ENCODE results near the gene C1QTNF3.
A peak's percentile ranks its signal among the peaks of the same experiment; 100 is the strongest.
"Not testable (repeated sequence)": the region's sequence is repeated elsewhere in the genome, so short reads cannot be mapped to it uniquely, and the experiment has no call there.

C1QTNF3 gene

DNA sequence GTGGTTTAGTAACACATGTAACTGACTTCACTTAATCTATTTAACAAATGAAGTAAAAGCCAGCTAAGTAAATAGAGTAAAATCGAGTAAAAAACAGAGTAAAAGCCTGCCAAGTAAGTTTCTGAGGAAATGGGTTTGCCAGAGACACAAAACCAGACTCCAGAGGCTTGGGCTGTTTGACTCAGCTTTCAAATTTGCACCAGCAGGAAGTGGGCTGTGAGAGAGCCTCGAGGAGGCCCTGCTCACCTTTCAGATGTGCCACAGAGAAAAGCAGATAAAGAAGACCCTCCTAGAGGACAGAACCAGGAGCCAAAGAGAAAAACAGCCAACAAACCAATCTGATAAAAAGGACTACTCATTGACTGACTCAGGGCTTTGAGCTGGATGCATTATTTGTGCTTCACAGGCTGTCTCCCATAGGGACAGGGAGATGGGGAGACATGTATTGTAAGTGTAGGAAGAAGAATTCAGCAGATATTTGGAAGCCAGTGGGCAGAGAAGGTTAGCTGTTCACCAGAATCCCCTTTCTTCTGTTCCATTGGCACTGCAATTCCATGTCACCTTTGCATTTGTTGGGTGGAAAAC is 20.8 kb downstream of the C1QTNF3 start:
- no peak for DNase-seq (ENCODE audit: low spot score)

DNA sequence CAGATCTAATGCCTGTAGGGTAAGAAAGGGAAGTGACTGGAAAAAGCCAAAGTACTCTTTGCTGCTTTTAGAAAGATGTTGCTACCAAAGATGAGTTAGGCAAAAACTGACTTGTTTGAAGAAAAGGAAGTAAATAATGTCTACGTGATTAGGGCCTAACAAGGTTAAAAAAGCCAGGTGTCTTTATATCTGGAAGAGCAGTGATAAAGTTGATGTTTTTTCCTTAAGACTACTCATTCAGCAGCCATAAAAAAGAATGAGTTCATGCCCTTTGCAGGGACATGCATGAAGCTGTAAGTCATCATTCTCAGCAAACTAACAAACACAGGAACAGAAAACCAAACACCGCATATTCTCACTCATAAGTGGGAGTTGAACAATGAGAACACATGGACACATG is 21.7 kb downstream of the C1QTNF3 start:
- DNase-seq (ENCODE audit: low spot score), result no peak
- no peak for FAIRE-seq

More for the DNA sequence above, 20.8 kb downstream of the C1QTNF3 start:
- FAIRE-seq, result no peak

DNA sequence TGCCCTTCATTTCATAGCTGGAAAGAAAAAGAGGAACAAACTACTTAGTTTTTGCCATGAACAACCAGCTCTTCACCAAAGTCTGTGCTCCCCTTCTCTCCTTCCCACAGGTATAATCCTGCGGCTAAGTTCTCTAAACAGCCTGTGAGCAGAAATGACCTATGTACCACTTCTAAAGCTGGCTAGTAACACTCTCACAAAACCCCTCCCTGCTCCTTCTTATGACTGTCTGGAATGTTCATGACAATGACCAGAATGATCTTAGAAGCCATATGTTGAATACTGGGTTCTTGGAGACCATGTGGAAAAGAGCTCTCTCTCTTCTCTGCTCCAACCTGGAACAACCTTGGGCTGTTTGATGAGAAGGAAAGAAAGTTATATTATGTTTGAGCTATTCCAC is 22.3 kb downstream of the C1QTNF3 start:
- DNase-seq (ENCODE audit: low spot score) (no peak), FAIRE-seq (no peak)

DNA sequence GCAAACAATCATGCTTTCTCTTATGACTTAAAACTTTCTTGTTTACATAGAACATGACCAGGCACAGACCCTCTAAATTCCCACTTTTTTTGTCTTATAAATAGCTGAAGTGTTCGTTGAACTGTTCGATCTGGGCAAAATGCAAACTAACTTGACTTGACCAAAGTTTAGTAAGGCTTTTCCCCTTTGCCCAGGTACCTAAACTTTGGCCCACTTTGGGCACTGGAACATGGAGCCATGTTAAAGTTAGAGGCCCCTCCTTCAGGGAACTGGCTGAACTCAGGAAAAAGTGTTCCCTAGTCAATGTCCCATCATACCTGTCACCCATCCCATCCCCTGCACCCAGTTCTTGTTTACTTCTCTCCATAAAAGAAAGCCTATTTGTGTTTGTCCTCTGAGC is 25.8 kb downstream of the C1QTNF3 start:
- DNase-seq (ENCODE audit: low spot score) (no peak), FAIRE-seq (no peak)

DNA sequence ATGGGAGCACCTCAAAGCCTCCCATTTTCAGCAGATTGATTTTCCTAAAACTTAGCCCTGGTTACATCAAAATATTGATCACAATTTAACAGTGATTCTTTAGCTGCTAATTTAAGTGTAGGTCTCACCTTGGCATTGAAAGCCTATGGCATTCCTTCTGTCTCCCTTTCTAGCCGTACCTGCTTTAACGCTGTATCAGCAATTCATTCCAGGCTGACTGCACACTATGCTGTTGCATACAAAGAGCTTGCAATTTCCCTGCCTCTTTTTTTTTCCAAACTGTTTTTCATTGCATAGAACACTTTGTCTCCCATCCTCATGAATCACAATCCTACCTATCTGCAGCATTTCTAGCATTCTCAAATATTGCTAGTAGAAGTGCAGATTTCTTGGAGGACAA is 26.3 kb downstream of the C1QTNF3 start:
- no peak for FAIRE-seq
- no peak for DNase-seq (ENCODE audit: low spot score)

DNA sequence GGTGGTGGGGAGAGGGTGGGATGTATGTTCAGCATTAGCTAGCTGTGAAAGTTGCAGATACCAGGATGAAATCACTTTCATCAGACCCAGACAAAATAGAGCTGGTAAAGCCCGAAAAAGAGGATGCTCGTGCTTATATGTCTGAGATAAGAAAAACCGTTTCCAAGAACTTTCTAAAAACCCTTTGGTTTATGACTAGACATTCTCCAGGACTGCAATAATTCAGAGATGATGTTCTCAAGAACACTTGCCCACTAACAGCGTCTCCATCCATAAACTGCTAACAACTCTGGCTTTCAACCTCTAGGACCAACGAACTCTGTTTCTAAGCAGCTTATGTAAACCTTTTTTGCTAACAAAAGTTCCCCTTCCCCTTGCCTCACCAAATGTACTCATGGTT is 26.8 kb downstream of the C1QTNF3 start:
- no peak for FAIRE-seq
- no peak for DNase-seq (ENCODE audit: low spot score)

DNA sequence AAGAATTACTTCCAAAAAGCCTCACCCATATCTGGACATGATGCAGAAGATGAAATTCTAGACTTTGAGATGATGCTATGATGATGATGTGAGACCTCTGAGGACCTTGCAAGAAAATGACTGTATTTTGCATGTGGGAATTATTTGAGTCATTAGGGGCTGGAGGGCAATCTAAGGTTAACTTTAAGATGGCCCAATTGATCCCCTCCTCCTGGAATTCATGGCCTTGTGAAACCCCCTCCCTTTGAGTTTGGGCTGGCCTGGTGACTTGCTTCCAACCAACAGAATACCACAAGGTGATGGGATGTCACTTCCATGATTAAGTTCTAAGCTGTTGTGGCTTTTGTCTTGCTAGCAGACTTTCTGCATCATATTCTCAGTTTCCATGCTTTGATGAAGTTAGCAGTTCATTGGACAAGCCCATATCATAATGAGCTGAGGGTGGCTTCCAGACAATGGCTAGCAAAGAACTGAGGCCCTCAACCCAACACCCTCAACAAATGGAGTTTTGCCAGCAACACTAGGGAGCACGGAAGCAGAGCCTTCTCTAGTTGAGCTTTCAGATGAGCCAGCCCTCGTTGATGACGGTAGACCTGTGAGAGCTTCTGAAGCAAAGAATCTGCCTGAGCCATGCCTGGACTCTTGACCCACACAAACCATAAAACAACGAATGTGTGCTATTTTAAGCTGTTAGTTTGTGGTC is 27.7 kb downstream of the C1QTNF3 start:
- FAIRE-seq (no peak), DNase-seq (ENCODE audit: low spot score) (no peak)

DNA sequence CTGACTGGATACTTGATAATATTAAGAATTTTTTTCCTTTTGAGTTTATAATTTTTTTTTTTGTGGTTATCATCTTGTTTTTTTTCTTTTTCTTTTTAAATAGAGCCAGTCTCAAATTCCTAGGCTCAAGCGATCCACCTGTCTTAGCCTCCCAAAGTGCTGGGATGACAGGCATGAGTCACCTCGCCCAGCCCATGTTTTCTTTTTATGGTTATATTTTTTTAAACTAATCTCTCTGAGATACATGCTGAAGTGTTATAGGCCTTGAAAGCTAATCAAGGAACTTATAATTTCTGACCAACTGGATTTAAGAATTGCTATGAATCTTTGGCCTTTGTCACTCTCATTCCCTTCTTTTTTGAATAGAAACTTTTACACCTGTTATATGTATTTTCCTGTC is 28.4 kb downstream of the C1QTNF3 start:
- FAIRE-seq, result no peak
- DNase-seq (ENCODE audit: low spot score), result no peak

DNA sequence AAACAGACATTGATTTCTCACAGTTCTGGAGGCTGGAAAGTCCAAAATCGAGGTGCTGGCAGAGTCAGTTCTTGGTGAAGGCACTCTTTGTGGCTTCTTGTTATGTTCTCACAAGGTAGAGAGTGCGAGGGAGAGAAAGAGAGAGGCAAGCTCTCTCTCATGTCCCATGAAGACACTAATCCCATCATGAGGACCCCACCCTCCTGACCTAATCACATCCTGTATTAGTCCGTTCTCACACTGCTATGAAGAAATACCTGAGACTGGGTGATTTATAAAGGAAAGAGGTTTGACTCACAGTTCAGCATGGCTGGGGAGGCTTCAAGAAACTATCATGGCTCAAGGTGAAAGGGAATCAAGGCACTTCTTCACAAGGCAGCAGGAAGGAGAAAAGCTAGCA is 29.5 kb downstream of the C1QTNF3 start:
- DNase-seq (ENCODE audit: low spot score), result no peak
- no peak for FAIRE-seq

DNA sequence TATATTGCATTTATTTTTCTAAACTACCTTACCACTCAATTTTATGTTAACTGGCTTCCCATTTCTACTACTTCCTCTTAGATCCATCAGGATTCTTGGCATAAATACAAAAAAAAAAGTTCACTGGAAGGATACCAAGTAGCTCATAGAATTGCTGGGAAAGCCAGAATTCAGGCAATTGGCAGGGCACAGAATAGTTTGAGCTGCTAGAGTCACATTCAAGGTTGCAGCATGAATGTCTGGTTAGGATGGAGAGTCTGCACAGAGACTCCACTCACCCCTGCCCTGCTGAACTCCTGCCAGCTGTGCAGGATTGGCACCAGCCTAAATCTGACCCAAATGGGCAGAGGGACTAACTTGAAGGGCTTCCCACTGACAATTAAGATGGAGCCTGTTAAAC is 30.2 kb downstream of the C1QTNF3 start:
- DNase-seq (ENCODE audit: low spot score), result no peak
- FAIRE-seq, result no peak

DNA sequence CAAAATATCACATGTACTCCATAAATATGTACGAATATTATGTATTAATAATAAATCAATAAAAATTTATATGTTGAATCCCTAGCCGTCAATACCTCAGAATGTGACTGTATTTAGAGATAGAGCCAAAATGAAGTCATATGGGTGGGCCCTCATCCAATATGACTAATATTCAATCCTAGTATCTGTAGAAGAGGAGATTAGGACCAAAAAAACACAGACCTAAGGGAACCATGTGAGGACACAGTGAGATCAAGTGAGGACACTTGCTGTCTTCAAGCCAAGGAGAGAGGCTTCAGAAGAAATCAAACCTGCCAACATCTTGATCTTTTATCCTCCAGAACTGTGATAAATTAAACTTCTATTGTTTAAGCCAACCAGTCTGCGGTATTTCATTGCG is 31.5 kb downstream of the C1QTNF3 start:
- no peak for FAIRE-seq
- no peak for DNase-seq (ENCODE audit: low spot score)

DNA sequence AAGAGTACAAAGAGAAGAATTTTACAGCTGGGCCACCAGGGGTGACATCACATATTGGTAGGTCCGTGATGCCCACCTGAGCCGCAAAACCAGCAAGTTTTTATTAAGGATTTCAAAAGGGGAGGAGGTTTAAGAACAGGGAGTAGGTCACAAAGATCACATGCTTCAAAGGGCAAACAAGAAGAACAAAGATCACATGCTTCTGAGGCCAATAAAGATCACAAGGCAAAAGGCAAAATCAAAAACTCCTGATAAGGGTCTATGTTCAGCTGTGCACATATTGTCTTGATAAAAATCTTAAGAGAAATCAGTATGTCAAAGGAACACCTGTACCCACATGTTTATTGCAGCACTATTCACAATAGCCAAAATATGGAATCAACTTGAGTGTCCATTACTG is 32.9 kb downstream of the C1QTNF3 start:
- not testable (repeated sequence) for FAIRE-seq; DNase-seq (ENCODE audit: low spot score)

DNA sequence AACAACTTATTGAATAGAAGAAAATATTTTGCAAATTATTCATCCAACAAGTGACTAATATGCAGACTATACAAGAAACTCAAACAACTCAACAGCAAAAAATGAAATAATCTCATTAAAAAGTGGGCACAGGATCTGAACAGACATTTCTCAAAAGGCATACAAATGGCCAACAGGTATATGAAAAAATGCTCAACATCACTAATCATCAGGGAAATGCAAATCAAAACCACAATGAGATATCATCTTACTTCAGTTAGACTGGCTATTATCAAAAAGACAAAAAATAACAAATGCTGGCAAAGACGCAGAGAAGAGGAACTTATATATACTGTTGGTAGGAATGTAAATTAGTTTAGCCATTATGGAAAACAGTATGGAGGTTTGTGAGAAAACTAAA is 33.4 kb downstream of the C1QTNF3 start:
- FAIRE-seq (no peak), DNase-seq (ENCODE audit: low spot score) (no peak)

DNA sequence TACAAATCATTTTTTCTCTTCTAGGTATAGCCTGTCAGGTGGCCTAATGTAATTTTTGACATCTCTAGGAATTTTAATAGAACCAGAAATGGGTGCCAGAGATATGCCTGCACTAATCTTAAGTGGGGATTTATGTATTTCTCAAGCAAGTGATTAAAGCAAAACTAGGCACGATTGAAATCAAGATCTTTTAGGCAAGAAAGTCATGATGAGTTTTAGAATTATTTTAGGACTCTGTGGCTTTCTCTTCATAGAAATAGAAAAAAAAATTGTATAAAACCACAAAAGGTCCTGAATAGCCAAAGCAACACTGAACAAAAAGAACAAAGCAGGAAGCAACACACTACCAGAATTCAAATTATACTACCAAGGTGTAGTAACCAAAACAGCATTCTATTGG is 34.2 kb downstream of the C1QTNF3 start:
- FAIRE-seq, result no peak
- DNase-seq (ENCODE audit: low spot score), result no peak

DNA sequence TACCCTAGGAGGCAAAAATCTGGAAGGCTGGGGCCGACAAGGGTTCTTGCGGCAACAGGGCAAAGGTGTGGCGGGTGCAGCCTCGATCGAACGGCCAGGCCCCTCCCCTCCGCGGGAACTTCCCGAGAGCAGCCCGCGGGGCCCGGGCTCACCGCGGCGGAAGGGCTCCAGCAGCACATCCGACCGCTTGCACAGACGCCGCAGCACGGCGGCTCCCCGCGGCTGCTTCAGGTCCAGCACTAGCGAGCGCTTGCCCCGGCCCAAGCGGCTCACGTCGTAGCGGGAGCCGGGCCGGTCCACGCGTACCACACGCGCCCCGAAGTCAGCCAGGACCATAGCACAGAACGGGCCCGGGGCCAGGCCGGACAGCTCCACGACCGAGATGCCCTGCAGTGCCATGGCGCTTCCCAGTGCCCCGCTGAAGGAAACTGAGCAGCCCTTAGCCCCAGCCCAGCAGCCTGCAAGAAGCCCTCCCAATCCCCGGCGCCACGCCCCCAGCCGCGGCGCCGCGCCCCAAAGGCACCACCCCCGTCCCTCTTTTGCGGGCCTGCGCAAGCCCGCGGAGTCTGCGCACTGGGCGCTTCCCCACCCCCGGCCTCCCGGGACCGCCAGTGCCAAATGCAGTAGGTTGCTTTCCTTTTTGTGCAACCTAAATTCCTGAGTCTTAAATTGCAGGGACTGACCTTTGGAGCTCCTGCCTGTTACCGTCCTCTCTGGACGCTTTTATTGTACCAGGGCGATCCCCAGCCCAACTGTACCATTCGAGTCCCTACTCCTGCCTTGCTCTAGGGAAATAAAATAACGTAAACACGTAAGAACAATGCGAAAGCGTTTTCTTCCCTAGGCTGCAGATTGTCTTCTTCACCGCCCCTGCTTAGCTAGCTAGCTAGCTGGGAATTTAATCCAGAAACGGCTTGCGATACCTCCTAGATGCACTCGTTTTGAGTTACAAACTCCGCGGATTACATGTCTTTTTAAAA is 35.1 kb downstream of the C1QTNF3 start, which contains the start of gene AMACR:
Gene AMACR, minus strand, starts transcription at position 430 of the 980 bp plus-strand sequence. Its CDS starts 31 bp downstream, at position 399.
- FAIRE-seq (peak; percentile 17), DNase-seq (ENCODE audit: low spot score) (peak; percentile 99)

DNA sequence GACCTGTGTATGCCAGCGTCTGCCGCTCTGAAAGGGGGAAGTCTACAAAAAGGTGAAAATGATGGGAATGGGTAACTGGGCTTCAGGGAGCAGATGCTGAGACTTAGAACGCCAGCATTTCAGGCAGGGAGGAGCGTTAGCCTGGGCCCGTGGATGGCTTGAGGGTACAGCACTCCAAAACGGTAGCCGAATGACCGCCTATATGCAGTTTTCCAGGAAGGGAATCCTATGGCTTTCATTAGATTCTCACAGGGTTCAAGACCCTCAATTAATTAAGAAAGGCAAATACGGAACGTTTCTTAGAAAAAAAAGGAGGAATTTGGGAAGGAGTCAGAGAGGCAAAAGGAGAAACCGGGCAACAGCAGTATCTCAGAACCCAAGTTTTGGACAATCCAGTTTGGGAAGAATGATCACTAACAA is 35.8 kb downstream of the C1QTNF3 start:
- peak; percentile 33 for DNase-seq (ENCODE audit: low spot score)
- FAIRE-seq, result no peak

DNA sequence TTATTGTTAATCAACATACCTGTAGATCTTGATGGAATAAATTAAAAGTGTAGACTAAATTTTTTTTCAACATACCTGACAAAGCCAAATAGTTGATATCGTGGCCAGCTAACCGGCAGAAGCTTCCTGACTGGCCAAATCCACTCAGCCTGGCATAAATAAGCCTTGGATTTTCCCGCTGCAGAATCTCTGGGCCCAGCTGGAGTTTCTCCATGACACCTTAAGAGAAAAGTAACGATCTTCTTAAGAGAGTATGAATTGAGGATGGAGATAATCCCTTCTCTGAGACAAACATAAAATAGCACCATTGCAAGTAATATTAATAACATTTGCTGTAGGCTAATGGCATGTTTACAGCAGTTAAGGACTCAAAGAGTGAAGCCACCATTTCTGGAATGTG is 37.3 kb downstream of the C1QTNF3 start:
- DNase-seq (ENCODE audit: low spot score), result no peak
- FAIRE-seq, result no peak

DNA sequence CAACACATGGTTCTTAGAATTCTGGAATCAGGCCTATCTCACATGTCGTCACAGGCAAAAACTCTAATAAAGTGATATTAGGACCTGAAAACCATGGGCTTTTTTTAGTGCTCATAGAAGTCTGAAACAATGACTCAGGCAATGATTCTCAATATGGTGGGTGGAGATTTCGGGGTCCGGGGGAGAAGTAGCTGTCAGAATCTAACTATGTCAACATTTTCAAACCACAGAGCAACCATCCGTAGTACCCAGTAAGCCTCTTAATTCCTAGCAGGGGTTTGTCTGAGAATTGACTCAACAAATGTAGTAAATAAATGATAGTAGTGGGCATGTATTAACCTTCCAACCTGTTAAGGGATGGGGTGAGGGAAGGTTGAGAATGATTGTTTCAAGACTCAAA is 37.8 kb downstream of the C1QTNF3 start:
- FAIRE-seq (no peak), DNase-seq (ENCODE audit: low spot score) (no peak)

DNA sequence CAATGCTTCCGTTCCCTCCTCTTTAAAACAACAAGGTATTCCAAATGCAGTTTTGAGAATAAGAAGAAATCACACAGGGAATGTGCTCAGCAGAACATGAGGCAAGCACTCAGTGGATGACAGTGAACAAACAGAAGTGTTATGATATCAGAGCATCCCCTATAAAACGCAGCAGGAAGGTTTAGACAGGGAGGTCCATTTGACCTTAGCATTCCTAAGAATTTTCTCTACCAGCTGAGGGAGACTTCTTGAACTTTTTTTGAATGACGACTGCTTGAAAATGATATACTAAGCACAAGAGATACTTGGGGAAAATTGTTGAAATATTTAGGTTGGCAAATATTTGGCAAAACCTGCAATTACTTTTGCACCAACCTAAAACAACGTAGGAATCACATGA is 39.1 kb downstream of the C1QTNF3 start:
- DNase-seq (ENCODE audit: low spot score), result no peak
- FAIRE-seq, result no peak

DNA sequence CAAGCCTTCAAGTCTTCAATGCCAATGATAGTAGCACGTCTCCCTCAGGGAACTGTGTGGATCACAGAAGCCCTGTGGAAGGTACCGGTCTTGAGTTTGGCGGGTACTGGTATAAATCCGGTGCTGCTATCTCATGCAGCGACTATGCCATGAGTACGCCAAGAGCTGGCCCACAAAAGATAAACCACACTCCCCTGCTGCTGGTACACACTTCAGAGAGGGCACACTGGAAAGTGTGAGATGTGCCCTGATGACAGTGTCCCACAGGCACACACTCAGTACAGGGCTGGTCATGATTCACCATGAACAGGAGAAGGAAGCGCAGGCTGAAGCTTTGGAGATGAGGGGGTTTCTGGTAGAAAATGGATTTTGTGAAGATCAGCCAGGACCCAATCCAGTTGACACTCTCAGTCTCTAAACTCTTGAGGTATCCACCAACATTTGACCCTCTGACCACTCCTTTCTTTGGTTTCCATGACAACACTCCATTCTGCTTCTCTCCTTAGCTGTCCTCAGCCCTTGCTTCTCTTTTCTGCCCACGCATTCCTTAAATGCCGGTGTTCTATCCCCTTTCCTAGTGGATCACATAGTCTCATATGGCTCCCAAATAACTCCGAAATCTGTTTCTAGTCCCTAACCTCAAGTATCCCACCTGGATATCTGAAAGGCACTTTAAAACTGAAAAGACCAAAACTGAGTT is 40.2 kb downstream of the C1QTNF3 start:
- DNase-seq (ENCODE audit: low spot score), result no peak
- FAIRE-seq, result no peak

DNA sequence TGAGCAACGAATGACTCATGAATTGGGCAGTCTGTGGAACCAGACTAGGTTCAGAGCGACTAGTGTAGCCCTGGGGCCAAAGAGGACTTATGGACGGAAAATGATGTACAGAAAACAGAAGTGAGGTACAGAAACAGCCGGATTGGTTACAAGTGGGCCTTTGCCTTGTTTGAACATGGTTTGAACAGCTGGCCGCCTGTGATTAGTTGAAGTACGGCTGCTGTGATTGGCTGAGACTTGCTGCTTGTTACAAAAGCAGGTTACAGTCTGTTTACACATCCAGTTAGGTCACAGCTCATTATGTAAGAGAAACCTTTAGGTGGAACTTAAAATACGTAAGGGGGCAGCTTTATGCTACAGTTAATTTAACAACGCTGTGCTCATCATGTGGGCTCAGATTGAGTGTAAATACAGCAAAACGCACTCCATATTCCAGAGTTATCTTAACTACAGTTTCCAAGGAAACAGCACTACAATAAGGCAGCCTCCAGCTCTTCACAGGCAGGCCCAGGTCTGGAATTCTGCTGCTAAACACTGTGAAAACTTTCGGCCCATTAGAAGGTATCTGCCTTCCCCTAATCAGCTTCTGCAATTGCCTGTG is 41.7 kb downstream of the C1QTNF3 start:
- FAIRE-seq, result no peak

More for the DNA sequence above, 41.7 kb downstream of the C1QTNF3 start:
- no peak for DNase-seq (ENCODE audit: low spot score)

All from urothelium cell line (cell line).